HG03159 (cell line): Measurements from ENCODE around the gene MET.
A peak's percentile ranks its signal among the peaks of the same experiment; 100 is the strongest.
"Not testable (repeated sequence)": the region's sequence is repeated elsewhere in the genome, so short reads cannot be mapped to it uniquely, and the experiment has no call there.

Experiments used
- ATAC-seq: cut with Tn5 transposase; IDR thresholded peaks from one replicate; pipeline ENCODE4 v1.9.1; 2021; ENCODE audit warnings: mild to moderate bottlenecking, moderate library complexity; ENCODE audit not compliant: unreplicated experiment

Gene MET

GRCh38 chr7:116802746-116803152 lies 130.8 kb downstream of the MET start:
- peak; percentile 88 for ATAC-seq

- ATAC-seq, result no peak
Measured at GRCh38 chr7:116804471-116804870, 132.5 kb downstream of the MET start.

DNA sequence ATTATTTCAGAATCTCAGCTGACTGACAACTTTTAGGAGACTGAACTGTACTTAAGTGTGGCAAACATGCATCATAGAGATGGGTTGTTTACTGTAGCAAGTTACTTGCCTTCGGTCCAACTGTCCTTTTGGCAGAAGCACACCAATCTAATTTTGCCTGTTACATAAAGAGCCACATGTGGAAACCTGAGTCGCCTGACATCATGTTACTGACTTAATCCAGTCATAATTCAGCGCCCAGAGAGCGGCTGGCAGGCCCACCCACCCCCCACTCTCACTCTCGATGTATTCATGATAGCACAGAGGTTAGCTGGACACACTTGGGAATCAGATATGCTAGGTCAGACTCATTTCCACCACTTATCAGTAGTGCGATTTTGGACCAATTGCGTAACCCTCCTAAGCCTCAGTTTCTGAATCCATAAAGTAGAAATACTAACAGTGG lies 133.1 kb downstream of the MET start:
- no peak for ATAC-seq

- ATAC-seq, result no peak
Measured at GRCh38 chr7:116806046-116806944, 134.3 kb downstream of the MET start.

DNA sequence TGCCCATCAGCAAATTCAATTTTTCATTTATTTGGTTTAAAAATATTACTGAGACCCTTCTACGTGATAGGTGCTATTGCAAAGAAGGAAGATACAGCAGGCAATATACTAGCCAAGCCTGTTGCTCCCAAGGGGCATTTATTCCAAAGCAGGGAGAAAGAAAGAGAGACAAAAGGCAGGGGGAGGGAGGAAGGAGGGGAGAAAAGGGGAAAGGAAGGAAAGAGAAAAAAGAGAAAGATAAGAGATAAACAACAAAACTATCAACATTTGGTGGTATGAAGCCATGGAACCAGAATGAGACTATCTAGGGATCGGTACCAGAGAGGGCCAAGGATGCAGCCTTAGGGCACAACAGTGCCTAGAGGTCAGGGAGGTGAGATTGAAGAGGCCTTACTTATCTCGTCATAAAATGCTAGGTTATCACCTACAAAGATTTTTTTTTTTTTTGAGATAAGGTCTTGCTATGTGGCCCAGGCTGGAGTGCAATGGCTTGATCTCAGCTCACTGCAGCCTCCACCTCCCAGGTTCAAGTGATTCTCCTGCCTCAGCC lies 135.1 kb downstream of the MET start:
- no peak for ATAC-seq

DNA sequence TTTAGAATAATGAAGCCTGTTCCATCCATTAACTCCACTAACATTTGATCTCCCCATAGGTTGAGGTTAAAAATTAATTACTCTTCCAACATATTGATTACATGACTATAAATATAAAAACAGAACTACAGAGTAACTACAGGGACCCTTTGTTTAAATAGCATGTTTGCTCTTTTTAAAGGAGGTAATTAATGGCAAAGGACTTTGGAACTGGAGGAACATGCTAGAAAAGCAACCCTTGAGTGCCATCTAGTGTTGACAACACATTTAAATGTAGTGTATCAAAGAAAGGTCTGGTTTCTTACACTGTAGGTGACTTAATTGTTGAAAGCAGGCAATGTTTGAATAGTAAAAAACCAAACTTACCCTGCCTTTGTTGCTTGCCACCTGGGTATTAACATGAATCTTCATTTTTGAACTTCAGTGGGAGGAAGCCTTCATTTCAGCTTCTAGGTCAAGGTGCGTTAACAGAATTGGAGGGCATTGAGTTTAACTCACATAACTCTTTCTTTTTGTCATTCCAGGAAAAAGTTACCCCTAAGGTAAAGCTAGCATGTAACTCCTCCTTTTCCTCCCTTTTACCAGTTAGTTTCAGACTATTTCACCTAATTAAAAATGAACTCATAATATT lies 137.8 kb downstream of the MET start:
- peak; percentile 79 for ATAC-seq

DNA sequence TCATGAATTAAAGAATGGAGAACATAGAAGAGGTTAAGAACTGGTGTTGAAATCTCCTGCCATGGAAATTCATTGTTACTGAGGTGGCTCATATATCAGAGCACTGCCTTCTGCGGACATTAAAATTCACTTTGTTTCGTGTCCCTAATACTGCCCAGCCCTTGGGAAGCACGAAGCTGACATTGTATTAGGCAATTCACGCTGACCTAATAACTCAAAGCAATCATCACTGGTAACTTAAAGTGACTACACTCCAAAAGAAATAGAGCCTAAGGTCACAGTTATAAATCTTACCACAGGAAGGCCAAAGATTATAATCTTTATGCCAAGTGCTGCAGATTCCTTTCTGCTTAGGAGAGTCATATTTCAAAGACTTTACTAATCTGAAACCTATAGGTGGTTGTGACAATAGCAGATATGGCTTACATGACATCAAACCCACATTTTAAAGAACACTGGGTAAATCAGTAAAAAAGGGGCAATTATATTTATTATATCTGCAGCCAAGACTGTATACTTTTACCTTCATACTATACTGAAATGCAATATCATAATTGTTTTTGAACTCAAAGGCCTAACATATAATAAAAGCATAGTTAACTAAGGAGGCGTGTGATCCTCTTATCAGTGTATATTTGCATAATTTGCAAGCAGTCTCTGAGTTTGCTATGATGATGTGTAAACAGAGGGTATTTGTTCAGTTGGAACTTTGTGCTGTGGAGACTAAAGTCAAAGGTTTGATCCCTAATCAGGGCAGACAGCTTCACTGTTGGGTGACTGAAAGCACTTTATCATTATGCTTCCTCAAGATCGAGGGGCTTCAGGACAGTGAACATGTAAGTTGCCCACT lies 138.5 kb downstream of the MET start:
- no peak for ATAC-seq

DNA sequence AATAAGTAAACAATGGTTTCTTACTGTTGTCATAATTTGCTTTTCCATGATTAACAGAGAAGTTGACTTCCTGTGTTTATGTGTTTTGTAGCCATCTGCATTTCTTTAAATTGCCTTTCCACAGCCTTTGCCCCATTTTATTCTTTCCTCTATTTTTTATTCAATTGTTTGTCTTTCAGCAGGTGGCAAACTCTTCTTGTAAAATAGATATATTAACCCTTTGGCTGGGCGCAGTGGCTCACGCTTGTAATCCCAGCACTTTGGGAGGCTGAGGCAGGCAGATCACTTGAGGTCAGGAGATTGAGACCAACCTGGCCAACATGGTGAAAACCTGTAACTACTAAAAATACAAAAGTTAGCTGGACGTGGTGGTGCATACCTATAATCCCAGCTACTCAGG lies 139.8 kb downstream of the MET start:
- no peak for ATAC-seq

GRCh38 chr7:116812860-116813259 lies 140.9 kb downstream of the MET start:
- no peak for ATAC-seq

DNA sequence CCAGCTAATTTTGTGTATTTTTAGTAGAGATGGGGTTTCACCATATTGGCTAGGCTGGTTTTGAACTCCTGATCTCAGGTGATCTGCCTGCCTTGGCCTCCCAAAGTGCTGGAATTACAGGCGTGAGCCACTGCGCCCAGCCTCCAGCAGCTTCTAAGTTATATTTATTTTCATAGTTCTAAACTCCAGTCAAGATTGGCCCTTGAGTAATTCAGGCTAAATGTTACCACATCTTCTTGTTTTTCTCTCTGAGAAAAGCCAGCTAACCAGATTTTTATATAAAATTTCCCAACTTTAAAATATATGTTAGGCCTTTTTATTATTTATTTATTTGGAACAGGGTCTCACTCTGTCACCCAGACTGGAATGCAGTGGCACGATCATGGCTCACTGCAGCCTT lies 141.4 kb downstream of the MET start:
- not testable (repeated sequence) for ATAC-seq

DNA sequence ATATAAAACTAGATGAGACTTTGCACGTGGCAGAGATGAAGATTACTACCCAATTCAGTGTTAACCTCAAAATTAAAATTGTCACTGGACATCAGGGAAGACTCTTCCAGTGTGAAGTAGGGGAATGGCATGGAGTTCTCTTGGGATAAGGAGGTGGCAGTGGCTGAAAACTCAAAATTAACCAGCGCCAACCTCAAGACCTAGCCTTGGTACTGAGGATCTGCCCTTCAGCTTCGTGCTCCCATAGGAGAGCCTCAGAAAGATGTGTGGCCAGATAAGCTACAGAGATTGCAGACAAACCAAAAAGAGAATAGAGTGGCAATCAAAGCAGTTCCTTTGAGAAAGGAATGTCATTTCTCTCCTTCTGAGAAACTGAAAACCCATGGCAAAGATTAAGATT lies 143.0 kb downstream of the MET start:
- no peak for ATAC-seq

DNA sequence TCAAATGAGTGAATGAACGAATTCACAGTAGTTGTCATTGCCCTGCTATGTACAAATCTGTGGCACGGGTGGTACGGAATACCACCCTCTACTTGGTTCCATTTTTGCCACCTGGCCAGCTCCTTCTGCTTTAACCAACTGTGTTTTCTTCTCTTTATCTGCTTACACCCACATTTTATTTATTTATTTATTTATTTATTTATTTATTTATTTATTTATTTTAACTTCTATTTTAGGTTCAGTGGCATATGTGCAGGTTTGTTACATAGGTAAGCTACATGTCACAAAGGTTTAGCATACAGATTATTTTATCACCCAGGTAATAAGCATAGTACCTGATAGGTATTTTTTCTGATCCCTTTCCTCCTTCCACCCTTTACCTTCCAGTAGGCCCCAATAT lies 148.2 kb downstream of the MET start:
- ATAC-seq, result no peak

DNA sequence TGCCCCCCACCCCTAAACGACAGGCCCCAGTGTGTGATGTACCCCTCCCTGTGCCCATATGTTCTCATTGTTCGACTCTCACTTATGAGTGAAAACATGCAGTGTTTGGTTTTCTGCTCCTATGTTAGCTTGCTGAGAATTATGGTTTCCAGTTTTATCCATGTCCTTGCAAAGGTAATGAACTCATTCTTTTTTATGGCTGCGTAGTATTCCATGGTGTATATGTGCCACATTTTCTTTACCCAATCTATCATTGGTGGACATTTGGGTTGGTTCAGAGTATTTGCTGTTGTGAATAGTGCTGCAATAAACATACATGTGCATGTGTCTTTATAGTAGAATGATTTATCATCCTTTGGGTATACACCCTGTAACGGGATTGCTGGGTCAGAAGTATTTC lies 149.7 kb downstream of the MET start:
- ATAC-seq, result not testable (repeated sequence)

DNA sequence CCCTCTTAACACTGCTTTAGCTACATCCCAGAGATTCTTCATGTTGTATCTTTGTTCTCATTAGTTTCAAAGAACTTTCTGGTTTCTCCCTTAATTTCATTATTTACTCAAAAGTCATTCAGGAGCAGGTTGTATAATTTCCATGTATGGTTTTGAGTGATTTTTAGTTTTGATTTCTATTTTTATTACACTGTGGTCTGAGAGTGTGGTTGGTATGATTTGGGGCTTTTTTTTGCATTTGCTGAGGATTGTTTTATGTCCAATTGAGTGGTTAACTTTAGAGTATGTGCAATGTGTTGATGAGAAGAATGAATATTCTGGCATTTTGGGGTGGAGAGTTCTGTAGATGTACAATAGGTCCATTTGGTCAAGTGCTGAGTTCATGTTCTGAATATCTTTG lies 152.5 kb downstream of the MET start:
- ATAC-seq, result no peak

DNA sequence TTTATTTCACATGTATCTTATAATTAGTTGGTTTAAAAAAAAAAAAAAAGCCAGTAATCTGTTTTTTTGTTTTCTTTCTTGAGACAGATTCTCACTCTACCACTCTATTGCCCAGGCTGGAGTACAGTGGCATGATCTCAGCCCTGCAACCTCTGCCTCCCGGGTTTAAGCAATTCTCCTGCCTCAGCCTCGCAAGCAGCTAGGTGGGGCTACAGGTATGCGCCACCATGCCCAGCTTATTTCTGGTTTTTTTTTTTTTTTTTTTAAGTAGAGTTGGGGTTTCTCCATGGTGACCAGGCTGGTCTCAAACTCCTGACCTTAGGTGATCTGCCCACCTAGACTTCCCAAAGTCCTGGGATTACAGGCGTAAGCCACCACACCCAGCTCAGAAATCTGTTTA lies 156.3 kb downstream of the MET start:
- ATAC-seq, result no peak

DNA sequence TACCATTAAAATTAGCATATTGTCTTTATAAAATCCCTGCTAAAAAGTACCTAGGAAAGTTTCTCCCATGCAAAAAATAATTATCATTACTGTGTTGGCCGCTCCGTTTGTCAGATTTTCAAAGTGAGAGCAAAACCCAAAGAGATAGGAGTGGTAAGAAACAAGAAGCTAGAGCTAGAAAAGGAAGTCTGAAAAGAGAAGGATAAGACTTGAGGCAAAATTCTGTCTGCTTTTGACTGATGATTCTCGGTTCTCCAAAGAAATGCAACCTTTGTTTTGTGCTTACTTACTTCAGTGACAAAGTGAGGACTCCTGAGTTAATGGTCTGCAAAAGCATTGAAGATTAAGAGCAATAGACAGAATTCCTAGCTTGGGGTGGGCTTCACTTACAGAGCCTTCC lies 157.0 kb downstream of the MET start:
- ATAC-seq, result no peak

DNA sequence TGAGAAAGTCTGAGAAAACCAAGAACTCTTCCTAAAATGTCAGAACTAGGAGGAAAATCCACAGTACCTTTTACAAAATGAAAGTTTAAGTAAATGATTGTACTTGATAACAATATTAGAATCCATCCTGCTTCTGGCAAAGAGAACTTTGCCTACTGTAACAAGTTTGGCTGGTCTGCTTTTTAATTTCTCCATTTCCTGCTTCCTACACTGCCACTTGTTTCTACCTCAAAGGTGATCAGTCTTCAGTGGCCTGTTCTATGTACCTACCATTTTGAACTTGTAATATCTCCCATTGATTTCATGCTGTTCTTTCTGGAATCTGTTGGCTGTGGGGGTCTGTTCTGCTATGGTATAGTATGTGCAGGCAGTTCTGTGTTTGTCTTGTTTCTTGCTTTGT lies 157.5 kb downstream of the MET start:
- no peak for ATAC-seq

DNA sequence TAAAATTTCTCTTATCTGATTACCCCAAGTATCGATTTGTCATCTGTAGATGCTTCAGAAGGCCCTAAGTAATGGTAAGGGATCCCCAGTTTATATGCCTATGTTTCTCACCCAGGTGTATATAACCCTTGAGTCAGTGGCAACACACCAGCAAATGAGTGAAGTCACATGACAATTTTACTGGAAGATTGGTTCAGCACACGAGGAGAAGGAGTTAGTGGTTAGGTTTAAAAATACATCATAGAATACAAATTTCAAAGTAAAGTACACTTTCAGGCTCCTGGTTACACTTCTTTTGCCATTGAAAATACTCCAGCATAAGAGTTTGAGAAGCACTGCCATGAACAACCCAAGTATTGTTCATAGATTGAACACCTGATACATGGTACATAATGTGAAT lies 160.7 kb downstream of the MET start:
- ATAC-seq, result no peak

DNA sequence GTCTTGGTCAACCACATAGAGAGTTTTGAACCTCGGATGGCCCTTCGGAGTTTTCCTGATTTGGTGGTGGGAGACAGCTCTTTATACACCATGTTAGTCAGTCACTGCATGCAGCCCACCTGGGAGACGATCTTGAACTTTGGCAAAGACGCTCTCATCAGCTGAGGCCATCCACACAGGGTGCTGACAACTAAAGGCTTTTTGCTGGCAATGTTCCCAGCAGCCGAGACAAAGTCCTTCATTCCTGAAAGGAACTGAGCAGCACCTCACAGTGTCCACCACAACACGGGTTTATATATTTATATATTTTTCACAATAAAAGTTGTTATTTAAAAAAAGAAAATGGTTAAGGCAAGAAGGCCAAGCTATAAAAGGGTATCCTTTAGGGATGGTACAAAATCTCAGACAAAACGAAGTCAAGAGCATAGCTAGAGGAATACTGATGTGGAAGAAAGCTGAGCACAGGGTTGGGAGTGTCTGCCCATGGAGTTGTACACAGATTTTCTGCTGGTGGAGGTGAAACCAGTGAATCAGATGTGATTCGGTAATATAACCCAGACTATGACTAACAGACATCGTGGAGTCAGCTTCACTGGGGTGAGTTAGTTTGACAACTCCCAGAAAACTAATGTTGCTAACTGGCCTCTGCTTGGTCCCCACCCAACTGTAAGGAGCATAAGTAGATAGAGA lies 163.0 kb downstream of the MET start:
- ATAC-seq, result no peak

- ATAC-seq, result no peak
Measured at GRCh38 chr7:116836048-116836447, 164.1 kb downstream of the MET start.

DNA sequence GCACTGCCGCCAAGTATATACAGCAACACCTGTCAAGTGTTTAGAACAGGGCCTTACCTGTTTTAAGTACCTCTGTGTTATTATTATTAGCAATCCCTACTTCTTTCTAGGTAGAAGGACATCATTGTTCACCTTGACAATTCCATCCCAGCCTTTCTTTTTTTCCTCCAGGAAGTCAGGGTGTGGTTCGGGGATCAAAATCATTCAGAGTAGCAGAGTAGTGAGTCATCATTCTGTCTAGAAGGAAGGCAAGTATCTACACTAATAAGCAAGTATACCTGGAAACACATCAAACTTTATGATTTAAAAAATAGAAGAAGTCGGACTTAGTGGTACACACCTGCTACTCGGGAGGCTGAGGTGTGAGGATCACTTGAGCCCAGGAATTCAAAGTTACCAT lies 164.9 kb downstream of the MET start:
- no peak for ATAC-seq
